HepG2 (cell line): Measurements from ENCODE around the gene TFRC.

Source experiments
- BATF2 ChIP-seq: sonication (generic); formaldehyde crosslinking; IDR thresholded peaks from 2 replicates; pipeline ENCODE4 v1.8.0; 2022; ENCODE audit warnings: mild to moderate bottlenecking, missing genetic modification reagents, moderate library complexity
- CCDC6 ChIP-seq: sonication (generic); formaldehyde crosslinking; IDR thresholded peaks from 2 replicates; pipeline ENCODE4 v1.8.1; 2022; ENCODE audit warnings: mild to moderate bottlenecking, missing genetic modification reagents, moderate library complexity
- GABPA ChIP-seq, 2 experiments: IDR thresholded peaks; 2 replicates each; pipeline ENCODE4 v1.6.1; 2011 to 2016; ENCODE audit warnings: low read depth in 2 of 2, low read length in 1 of 2, missing biosample characterization in 1 of 2, missing genetic modification characterization in 1 of 2
- GTF2F1 ChIP-seq: fragments of 150-350 bp; IDR thresholded peaks from 2 replicates; pipeline ENCODE4 v1.6.1; 2014; ENCODE audit warnings: low read length
- HHEX ChIP-seq: IDR thresholded peaks from 2 replicates; pipeline ENCODE4 v1.6.1; 2016; ENCODE audit warnings: control low read depth
- KAT2B ChIP-seq: fragments of 150-350 bp; IDR thresholded peaks from 2 replicates; pipeline ENCODE4 v1.6.1; 2014; ENCODE audit warnings: low read depth, low read length, borderline replicate concordance
- KDM5A ChIP-seq: fragments of 200-600 bp; sonication (generic); IDR thresholded peaks from 2 replicates; pipeline ENCODE4 v1.7.0; 2018; ENCODE audit warnings: antibody characterized with exemption, mild to moderate bottlenecking, low read length, borderline replicate concordance
- REST ChIP-seq, 2 experiments: IDR thresholded peaks; 2 replicates each; pipeline ENCODE4 v1.6.1; 2011 to 2012; ENCODE audit warnings: low read length in 2 of 2, borderline replicate concordance in 1 of 2, low read depth in 1 of 2, mild to moderate bottlenecking in 1 of 2, moderate library complexity in 1 of 2
- ZNF143 ChIP-seq: sonication (generic); formaldehyde crosslinking; IDR thresholded peaks from 2 replicates; pipeline ENCODE4 v1.4.0; 2020; ENCODE audit warnings: missing genetic modification reagents
- ZNF431 ChIP-seq: sonication (generic); formaldehyde crosslinking; IDR thresholded peaks from 2 replicates; pipeline ENCODE4 v1.9.0; 2022; ENCODE audit warnings: missing genetic modification reagents, low read depth, mild to moderate bottlenecking, borderline replicate concordance
- ZNF530 ChIP-seq: sonication (generic); formaldehyde crosslinking; IDR thresholded peaks from 2 replicates; pipeline ENCODE4 v1.5.0; 2020; ENCODE audit warnings: low read depth, mild to moderate bottlenecking, missing genetic modification reagents
- ZNF550 ChIP-seq: sonication (generic); formaldehyde crosslinking; IDR thresholded peaks from 2 replicates; pipeline ENCODE4 v1.4.0; 2020; ENCODE audit warnings: mild to moderate bottlenecking, missing genetic modification reagents, borderline replicate concordance
- ZNF766 ChIP-seq: sonication (generic); formaldehyde crosslinking; IDR thresholded peaks from 2 replicates; pipeline ENCODE4 v1.5.0; 2020; ENCODE audit warnings: missing genetic modification reagents, borderline replicate concordance
- TF ChIP-seq, protein P1 (sequence below): sonication (generic); formaldehyde crosslinking; IDR thresholded peaks from 2 replicates; pipeline ENCODE4 v1.5.1; 2020; ENCODE audit warnings: missing genetic modification reagents, mild to moderate bottlenecking, borderline replicate concordance

DNA sequence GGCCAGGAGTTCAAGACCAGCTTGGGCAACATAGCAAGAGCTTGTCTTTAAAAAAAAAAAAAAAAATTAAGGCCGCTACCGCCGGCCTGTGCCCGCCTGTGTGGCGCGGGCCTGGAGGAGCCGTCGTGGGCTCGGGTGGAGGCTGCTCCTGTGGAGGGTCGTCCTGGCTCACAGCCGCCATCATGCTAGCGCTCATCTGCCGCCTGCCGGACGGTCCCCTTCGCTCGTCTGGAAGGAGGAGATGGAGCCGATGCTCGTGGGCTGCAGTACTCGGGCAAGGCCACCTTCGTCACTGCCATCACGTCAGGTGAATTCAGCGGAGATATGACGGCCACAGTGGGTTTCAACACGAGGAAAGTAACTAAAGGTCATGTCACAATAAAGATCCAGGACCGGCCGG, 37.4 kb downstream of the TFRC start:
- TF ChIP-seq ZNF530 (CRISPR knock-in tag) = no peak
- no peak for TF ChIP-seq GTF2F1
- no peak for TF ChIP-seq HHEX
- TF ChIP-seq ZNF431 = no peak
- no peak for TF ChIP-seq GABPA (IDR thresholded peaks at IDR 0.05; ENCODE audit: low read depth, low read length)
- TF ChIP-seq GABPA (CRISPR knock-in tag; IDR thresholded peaks at IDR 0.05; ENCODE audit: low read depth) = no peak
- TF ChIP-seq REST (IDR thresholded peaks at IDR 0.05; ENCODE audit: borderline replicate concordance in 1 of 2, low read depth in 1 of 2, low read length in 2 of 2) = no peak
- no peak for TF ChIP-seq KDM5A
- no peak for TF ChIP-seq ZNF143
- no peak for TF ChIP-seq ZNF550
- no peak for TF ChIP-seq ZNF766 (CRISPR knock-in tag)
- TF ChIP-seq, protein P1, sequence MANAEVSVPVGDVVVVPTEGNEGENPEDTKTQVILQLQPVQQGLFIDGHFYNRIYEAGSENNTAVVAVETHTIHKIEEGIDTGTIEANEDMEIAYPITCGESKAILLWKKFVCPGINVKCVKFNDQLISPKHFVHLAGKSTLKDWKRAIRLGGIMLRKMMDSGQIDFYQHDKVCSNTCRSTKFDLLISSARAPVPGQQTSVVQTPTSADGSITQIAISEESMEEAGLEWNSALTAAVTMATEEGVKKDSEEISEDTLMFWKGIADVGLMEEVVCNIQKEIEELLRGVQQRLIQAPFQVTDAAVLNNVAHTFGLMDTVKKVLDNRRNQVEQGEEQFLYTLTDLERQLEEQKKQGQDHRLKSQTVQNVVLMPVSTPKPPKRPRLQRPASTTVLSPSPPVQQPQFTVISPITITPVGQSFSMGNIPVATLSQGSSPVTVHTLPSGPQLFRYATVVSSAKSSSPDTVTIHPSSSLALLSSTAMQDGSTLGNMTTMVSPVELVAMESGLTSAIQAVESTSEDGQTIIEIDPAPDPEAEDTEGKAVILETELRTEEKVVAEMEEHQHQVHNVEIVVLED (CRISPR knock-in tag) = no peak
- no peak for TF ChIP-seq CCDC6 (CRISPR knock-in tag)
- TF ChIP-seq KAT2B = no peak
- TF ChIP-seq BATF2 = no peak
